Mesodermal cell (in vitro differentiated cells): ENCODE measurements around the gene MRPS26.
"Not testable (repeated sequence)": the region's sequence is repeated elsewhere in the genome, so short reads cannot be mapped to it uniquely, and the experiment has no call there.

Source experiments
- H3K27ac ChIP-seq: 2 replicates; pipeline ENCODE4 v1.7.0; 2013; ENCODE audit warnings: mild to moderate bottlenecking, low read depth, low read length, moderate library complexity; ENCODE audit not compliant: severe bottlenecking
- H3K36me3 ChIP-seq: 2 replicates; pipeline ENCODE4 v1.7.1; 2013; ENCODE audit warnings: mild to moderate bottlenecking, low read length, moderate library complexity; ENCODE audit not compliant: control insufficient read depth, insufficient read depth
- H3K4me1 ChIP-seq: one replicate; pipeline ENCODE4 v1.7.1; 2013; ENCODE audit warnings: mild to moderate bottlenecking, low read length; ENCODE audit not compliant: insufficient read depth, control insufficient read depth, poor library complexity, severe bottlenecking
- H3K4me3 ChIP-seq: 2 replicates; pipeline ENCODE4 v1.7.0; 2013; ENCODE audit warnings: low read length, control low read depth, mild to moderate bottlenecking; ENCODE audit not compliant: insufficient read depth, poor library complexity, severe bottlenecking; ENCODE audit errors: extremely low read depth
- H3K9me3 ChIP-seq: 2 replicates; pipeline ENCODE4 v1.7.1; 2013; ENCODE audit warnings: mild to moderate bottlenecking, low read length, moderate library complexity; ENCODE audit not compliant: control insufficient read depth
- WGBS, 2 experiments: methylation state at CpG; one replicate each; pipeline ENCODE4 v1.1.5; 2013; ENCODE audit warnings: missing lambda C conversion rate in 2 of 2; ENCODE audit not compliant: insufficient coverage in 2 of 2; 5-methylcytosine and 5-hydroxymethylcytosine counted together

The MRPS26 gene

DNA sequence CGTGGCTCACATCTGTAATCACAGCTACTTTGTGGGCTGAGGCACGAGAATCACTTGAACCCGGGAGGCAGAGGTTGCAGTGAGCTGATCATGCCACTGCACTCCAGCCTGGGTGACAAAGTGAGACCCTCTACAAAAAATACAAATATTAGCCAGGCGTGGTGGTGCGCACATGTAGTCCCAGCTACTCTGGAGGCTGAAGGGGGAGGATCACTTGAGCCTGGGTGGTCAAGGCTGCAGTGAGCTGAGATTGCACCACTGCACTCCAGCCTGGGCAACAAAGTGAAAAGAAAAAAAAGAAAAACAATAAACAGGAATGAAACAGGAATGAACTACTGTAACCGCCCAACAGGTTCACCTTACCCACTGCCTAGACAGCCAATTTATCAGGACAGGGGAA is 18.3 kb downstream of the MRPS26 start:
- 77 to 85% methylated on average over 5 of the region's 6 CpGs for WGBS, 2 experiments
- not testable (repeated sequence) for H3K4me3 ChIP-seq

DNA sequence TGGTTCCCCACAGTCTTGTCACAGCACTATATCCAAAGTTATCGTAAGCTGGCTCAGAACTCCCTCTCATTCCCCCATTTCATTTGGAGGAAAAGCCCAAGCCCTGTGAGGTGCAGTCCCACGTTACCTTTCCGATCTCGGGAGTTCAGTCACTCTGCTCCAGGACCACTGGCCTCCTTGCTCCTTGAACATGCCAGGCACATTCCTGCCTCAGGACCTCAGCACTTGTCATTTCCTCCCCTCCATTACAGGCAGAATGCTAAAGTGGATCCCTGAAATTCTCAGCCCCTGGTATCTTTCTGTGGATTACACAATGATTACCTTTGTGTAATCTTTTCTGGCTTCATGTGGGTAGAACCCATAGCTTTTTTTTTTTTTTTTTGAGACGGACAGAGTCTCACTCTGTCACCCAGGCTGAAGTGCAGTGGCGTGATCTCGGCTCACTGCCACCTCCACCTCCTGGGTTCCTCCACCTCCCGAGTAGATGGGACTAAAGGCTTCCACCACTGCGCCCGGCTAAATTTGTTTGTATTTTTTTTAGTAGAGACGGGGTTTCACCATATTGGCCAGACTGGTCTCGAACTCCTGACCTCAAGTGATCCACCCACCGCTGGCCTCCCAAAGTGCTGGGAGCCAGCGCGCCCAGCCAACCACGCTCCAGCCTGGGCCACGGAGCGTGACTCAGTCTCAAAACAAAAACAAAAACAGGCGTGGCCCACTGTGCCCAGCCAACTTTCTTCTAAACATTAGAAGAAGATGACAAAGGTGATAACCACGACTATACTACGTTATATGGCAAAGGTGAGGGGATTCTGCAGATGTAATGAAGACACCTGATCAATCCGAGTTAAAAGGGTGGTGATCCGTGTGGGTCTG is 21.5 kb downstream of the MRPS26 start:
- no peak overlapping the region for H3K4me3 ChIP-seq
- WGBS, 2 experiments: 84 to 86% methylated on average over 17 to 19 of the region's 23 CpGs
- no peak overlapping the region for H3K27ac ChIP-seq
- H3K36me3 ChIP-seq: no peaks in the 10 kb centered on the region
- no peaks in the 10 kb centered on the region for H3K9me3 ChIP-seq
- H3K4me1 ChIP-seq: peaks cover 8% of the 10 kb centered on the region

More for the DNA sequence above, 18.3 kb downstream of the MRPS26 start:
- not testable (repeated sequence) for H3K27ac ChIP-seq, H3K36me3 ChIP-seq, H3K4me1 ChIP-seq, H3K9me3 ChIP-seq

DNA sequence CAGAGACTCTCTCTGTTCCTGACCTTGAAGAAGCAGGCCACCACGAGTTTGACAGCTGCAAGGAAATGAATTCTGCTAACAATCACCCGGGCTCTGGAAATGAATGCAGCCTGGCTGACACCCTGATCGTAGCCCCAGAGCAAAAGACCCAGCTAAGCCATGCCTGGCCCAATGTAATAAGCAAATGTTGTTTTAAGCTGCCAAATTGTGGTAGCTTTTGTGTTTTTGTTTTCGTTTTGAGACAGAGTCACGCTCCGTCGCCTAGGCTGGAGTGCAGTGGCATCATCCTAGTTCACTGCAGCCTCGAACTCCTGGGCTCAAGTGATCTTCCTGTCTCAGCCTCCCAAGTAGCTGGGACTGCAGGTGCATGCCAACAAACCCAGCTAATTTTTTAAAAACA is 22.2 kb downstream of the MRPS26 start:
- Histone ChIP-seq H3K9me3 (no peaks in the 10 kb centered on the region), H3K27ac (no peak overlapping the region), H3K36me3 (no peaks in the 10 kb centered on the region), H3K4me3 (no peak overlapping the region), H3K4me1 (peaks cover 8% of the 10 kb centered on the region)
- 79 to 81% methylated on average over 8 of the region's 8 CpGs for WGBS, 2 experiments

DNA sequence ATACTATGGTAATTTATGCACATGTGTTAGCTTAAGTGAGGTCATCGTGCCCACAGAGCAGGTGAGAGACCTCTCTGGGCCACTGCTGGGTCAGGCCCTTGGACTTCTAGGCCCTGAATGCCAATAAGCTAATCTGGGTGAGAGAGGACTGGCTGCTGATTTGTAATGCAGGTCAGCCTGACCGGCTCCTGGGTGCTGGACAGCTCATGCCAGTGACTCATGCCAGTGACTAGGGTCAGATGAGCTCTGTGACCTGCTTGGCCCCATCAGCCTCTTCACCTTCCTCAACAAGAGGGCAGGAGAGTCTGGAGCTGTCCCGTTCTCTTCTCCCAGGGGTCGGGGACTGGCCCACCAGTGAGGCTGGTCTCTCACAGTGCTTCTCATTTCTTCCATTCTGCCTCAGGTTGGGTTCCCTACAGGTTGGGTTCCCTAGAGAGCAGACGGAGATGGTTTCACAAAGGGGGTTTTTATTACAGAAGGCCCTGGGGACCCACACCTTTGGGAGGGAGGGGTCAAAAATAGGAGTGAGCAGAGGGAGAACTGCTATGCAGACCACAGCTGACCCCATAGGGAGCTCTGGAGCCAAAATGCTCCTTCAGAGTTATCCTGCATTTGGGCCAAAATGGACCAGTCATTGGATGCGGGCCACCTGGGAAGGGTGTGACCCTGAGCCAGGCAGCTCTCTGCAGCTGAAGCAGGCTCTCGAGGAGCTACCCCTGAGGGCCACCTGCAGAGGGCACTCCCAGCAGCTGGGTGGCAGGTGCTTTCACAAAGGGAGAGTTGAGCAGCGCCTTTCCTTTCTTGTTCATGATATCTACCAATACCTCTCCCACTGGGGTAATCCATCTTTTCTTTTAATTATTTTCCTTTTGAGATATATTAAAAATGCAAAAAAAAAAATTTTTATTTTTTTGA is 23.4 kb downstream of the MRPS26 start:
- Histone ChIP-seq H3K4me1 (peaks cover 8% of the 10 kb centered on the region), H3K4me3 (no peak overlapping the region), H3K9me3 (no peaks in the 10 kb centered on the region), H3K36me3 (no peaks in the 10 kb centered on the region), H3K27ac (no peak overlapping the region)
- 77 to 79% methylated on average over 4 to 5 of the region's 8 CpGs for WGBS, 2 experiments

DNA sequence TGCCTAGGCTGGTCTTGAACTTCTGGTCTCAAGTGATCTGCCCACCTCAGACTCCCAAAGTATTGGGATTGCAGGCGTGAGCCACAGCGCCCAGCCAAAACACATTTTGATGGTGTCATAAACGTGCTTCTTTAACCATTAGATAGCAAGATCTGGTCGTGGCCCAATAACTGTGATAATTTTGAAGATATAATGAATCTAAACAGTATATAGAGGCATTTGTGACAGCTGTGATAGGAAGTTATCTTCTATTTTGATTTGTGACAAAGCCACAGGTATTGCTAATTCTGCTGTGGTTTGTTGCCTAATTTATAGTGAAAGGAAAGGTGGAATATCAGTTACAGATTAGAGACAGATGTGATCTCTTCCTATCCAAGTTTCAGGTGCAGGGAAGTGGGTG is 24.9 kb downstream of the MRPS26 start:
- Histone ChIP-seq H3K36me3 (no peaks in the 10 kb centered on the region), H3K27ac (no peak overlapping the region)
- WGBS, 2 experiments: 84 to 95% methylated on average over 4 of the region's 4 CpGs

DNA sequence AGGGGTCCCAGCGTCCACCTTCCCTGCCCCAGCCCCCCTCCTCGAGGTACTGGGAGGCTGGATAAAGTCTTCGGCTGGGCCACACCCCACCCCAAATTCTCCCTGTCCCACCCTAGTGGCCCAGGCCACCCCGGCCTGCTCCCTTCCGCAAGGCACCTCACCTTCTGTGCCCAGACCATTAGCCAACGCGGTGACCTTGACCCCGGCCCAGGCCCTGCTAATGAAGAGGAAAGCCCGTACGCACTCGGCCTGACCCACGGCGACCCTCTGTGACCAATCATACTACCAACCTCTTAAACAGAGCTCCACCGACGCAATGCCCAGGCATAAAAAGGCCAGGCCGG is 25.4 kb downstream of the MRPS26 start:
- H3K9me3 ChIP-seq: no peaks in the 10 kb centered on the region
- peaks cover 5% of the 10 kb centered on the region for H3K4me1 ChIP-seq
- no peak overlapping the region for H3K27ac ChIP-seq
- no peaks in the 10 kb centered on the region for H3K36me3 ChIP-seq
- H3K4me3 ChIP-seq: peak overlapping the region; percentile 20
- WGBS, 2 experiments: 92 to 95% methylated on average over 4 to 13 of the region's 16 CpGs

More for the DNA sequence above, 24.9 kb downstream of the MRPS26 start:
- no peak overlapping the region for H3K4me3 ChIP-seq
- peaks cover 8% of the 10 kb centered on the region for H3K4me1 ChIP-seq
- no peaks in the 10 kb centered on the region for H3K9me3 ChIP-seq

DNA sequence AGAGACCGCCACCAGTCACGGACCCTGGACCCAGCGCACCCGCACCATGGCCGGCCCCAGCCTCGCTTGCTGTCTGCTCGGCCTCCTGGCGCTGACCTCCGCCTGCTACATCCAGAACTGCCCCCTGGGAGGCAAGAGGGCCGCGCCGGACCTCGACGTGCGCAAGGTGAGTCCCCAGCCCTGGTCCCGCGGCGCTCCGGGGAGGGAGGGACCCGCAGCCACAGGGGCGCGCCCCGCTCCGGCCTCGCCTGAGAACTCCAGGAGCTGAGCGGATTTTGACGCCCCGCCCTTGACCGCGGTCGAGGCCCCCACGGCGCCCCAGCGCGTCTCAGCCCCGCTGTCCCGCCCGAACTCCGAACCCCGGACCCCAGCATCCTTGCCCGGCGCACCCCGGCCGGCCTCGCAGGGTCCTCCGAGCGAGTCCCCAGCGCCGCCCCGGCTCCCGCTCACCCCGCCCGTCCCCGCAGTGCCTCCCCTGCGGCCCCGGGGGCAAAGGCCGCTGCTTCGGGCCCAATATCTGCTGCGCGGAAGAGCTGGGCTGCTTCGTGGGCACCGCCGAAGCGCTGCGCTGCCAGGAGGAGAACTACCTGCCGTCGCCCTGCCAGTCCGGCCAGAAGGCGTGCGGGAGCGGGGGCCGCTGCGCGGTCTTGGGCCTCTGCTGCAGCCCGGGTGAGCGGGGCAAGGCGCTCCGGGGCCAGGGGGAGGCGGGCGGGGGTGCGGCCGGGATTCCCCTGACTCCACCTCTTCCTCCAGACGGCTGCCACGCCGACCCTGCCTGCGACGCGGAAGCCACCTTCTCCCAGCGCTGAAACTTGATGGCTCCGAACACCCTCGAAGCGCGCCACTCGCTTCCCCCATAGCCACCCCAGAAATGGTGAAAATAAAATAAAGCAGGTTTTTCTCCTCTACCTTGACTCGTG is 26.0 kb downstream of the MRPS26 start, which contains the start of gene OXT:
OXT (plus strand) TSS at position 11 of the 920 bp plus-strand sequence; CDS start at position 47, 36 bp downstream.
- no peaks in the 10 kb centered on the region for H3K9me3 ChIP-seq
- 26 to 30% methylated on average over 64 to 69 of the region's 95 CpGs for WGBS, 2 experiments
- H3K4me3 ChIP-seq: peak within 1 kb of the TSS; percentile 20
- H3K36me3 ChIP-seq: no peaks in the 10 kb centered on the region
- peaks cover 3% of the 10 kb centered on the region for H3K4me1 ChIP-seq
- no peak within 1 kb of the TSS for H3K27ac ChIP-seq

DNA sequence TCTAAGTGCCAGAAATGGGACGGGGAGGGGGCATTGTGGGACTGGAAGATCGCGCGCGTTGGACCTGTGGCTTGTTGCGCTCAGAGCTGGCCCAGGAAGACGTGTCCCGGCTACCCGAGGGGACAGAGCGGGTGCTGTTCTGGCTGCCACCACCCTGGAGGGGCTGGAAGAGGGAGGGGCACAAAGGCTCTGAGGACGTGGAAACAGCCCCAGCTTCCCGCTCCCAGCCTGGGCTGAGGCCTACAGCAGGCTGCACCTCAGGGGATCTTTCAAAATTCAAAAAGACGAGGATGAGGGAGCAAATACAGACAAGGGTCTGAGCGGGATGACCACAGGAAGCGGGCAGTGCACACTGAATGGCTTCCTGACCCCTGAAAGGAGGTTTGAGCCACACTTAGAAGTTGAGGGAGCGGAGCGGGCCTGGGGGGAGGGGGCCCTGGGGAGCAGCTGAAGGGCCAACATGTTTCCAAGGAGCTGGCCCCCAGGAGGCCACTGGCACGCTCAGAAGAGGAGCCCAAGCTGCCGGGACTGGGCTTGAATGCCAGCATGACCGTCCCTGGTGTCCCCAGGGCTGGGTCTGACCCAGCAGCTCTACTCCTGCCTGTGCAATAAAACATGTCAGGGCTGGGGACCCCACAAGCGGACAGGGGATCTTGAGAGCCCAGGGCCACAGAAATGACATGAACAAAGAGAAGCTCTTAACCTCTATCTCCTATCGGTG is 26.8 kb downstream of the MRPS26 start:
- Histone ChIP-seq H3K36me3 (no peaks in the 10 kb centered on the region), H3K4me1 (no peaks in the 10 kb centered on the region), H3K4me3 (peak overlapping the region; percentile 20), H3K27ac (no peak overlapping the region), H3K9me3 (no peaks in the 10 kb centered on the region)
- 89 to 91% methylated on average over 17 to 22 of the region's 22 CpGs for WGBS, 2 experiments

DNA sequence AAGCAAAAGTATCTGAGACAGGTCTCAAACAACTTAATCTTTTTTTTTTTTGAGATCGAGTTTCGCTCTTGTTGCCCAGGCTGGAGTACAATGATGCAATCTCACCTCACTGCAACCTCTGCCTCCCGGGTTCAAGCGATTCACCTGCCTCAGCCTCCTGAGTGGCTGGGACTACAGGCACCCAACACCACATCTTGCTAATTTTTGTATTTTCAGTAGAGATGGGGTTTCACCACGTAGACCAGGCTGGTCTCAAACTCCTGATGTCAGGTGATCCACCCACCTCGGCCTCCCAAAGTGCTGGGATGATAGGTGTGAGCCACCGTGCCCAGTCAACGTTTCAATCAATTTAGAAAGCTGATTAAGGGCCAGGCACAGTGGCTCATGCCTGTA is 27.4 kb downstream of the MRPS26 start:
- H3K36me3 ChIP-seq, H3K27ac ChIP-seq, H3K4me3 ChIP-seq, H3K4me1 ChIP-seq, H3K9me3 ChIP-seq: not testable (repeated sequence)
- WGBS, 2 experiments: 93 to 94% methylated on average over 4 to 7 of the region's 8 CpGs
